ENCODE results near the gene PPP2R2C.

The PPP2R2C gene

GRCh38 chr4:6342530-6343293, 129.7 kb downstream of the PPP2R2C start:
- DNase-seq (ENCODE audit: low spot score): no peak

GRCh38 chr4:6341696-6342095, 130.7 kb downstream of the PPP2R2C start:
- no peak for DNase-seq (ENCODE audit: low spot score)

- DNase-seq (ENCODE audit: low spot score): no peak
Measured at GRCh38 chr4:6340446-6341015, 131.9 kb downstream of the PPP2R2C start.

GRCh38 chr4:6339818-6340445, 132.5 kb downstream of the PPP2R2C start:
- no peak for DNase-seq (ENCODE audit: low spot score)

- no peak for DNase-seq (ENCODE audit: low spot score)
Measured at GRCh38 chr4:6338951-6339817, 133.2 kb downstream of the PPP2R2C start.

DNA sequence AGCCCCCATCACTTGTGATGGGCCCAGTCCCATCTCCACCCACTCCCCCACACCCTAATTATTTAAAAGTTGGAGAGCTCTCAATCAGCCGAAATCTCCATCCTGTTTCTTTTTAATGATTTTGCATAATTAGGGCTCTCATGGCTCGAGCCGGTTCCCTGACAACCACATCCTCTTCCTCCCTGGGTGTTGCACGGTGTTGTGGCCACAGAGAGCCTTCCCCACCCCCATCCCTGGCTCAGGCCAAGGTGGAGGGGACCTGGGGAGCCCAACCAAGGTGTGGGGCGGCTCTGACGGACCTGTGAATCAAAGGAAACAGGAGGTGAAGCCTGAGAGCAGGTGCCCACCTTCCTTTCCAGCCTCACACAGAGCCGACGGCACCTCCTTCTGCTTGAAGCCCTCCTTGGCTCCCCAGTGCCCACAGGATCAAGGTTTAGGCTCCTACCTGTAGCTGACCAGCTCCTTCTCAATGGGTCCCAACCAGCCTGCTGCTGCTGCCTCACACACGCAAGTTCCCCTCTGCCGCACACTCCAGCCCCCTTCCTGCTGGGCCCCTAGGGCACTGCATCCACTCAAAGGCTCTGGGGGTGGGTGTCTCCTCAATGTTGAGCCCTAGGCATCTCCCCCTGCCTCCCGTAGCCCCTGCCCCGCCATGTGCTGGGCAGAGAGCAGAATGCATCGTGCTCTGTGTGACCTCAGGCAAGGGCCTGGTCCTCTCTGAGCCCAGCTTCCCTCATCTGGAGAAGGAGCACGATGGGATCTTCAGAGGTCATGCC, 134.1 kb downstream of the PPP2R2C start:
- DNase-seq (ENCODE audit: low spot score): no peak

DNA sequence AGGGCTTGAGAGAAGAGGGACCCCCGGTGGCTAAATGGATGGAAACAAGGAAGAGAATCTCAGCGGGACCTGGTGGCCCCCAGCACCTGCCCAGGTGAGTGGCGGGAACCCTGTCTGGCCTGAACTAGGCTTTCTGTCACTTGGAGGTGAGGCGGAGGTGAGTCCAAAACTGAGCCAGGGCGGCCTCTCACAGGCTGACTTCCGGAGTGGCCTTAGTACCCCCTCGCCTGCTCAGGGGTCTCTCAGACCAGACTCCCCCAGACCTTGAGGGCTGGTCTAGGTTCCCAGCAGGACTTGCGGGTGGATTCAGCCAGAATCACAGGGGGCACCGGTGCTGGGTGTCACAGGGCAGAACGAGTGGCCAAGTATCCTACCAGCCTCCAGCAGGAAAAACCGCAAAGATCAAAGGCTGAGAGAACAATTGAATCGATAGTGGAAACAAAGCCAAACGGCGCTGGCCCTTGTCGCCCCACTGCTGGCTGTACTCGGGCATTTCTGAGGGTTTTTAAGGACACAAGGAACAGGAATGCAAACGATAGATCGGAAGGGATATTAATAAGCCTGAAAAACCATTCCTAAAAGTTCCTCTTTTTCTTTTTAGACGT, 135.0 kb downstream of the PPP2R2C start:
- no peak for DNase-seq (ENCODE audit: low spot score)

- DNase-seq (ENCODE audit: low spot score): no peak
Measured at GRCh38 chr4:6336166-6336565, 136.2 kb downstream of the PPP2R2C start.

DNA sequence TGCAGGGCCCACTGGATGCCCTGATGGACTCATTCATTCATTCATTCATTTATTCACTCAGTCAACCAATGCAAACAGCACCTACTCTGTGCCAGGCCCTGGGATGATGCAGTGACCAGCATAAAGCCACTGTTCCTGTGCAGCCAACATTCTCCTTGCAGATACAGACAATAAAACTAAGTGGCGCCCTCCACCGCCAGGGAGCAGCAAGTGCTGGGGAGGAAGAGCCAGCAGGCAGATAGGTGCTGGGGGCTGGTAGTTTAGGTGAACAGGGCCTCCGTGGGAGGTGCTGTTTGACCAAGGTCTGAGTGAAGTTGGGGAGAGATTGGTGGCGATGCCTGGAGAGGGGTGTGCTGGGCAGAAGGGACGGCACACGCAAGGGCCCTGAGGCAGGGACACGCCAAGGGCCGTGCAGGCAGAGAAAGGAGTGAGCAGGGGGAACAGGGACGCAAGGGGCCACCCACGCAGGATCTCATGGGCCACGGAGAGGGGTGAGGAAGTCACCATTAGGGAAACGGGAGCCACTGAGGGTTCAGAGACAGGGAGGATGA, 137.3 kb downstream of the PPP2R2C start:
- DNase-seq (ENCODE audit: low spot score): no peak

GRCh38 chr4:6334203-6334887, 138.1 kb downstream of the PPP2R2C start:
- DNase-seq (ENCODE audit: low spot score): no peak

- no peak for DNase-seq (ENCODE audit: low spot score)
Measured at GRCh38 chr4:6333301-6334202, 138.9 kb downstream of the PPP2R2C start.

- DNase-seq (ENCODE audit: low spot score): no peak
Measured at GRCh38 chr4:6332669-6333050, 139.8 kb downstream of the PPP2R2C start.

DNA sequence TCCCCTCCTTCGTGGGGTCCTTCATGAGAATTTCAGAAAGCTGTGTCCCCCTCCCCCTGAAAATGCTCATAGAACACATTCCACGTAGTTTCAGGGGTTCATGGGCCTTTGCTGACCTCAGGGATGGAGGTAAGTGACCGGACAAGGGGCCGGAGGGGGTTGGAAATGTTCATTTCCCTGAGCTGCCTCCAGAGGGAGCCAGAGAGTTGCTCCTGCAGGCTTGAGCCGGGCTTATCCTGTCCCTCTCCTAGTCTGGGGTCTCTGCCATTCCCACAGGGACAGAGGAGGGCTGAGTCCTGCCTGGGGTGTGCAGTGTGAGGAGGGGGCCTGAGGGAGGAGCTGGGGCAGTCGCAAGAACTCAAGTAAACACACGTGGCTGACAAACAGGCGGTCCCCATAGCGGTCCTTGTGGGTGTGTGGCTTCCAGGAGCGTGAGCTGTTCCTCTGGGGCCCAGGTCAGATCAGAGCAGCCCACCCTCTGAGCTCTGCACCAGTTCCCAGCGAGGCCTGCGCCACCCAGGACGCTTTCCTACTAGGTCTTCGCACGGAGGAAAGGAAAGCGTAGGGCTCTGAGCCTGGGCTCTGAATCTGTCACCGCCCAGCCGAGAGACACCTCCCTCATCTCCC, 140.3 kb downstream of the PPP2R2C start:
- DNase-seq (ENCODE audit: low spot score): peak; percentile 59

DNA sequence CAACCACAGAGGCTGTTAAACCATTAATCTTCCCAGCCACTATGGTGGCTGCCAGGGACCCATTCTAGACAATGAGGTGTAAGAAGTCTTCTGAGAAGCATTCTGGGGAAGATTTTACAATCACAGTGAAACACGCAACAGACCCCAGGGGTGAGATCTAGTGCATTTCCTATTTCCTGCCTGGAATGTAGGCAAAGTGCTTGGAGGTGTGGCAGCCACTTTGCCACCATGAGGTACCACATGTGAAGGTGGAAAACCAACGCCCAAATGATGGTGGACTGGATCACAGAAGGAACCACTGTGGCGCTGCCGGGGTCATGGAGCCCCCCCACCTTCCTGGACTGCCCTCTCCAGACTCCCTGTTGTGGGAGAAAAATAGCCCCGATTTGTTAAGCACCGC, 140.9 kb downstream of the PPP2R2C start:
- no peak for DNase-seq (ENCODE audit: low spot score)

DNA sequence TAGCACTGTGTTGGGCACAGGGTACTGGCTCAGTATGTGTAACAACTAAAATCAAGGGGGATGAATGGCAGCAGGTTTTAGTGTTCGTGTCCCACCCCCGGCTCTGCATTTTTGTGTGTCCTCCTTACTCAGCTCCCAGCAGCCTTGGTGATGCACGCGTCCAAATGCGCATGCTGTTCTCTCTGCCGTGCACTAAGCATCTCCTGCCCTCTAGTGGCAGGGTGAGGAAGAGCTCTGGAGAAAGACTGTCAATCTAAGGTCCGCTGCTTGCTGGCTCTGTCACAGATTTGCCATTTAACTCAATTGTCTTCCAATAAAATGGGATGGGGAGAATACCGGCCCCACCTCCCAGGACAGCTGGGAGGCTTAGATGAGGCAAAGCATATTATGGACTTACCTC, 141.4 kb downstream of the PPP2R2C start:
- peak; percentile 17 for DNase-seq (ENCODE audit: low spot score)

DNA sequence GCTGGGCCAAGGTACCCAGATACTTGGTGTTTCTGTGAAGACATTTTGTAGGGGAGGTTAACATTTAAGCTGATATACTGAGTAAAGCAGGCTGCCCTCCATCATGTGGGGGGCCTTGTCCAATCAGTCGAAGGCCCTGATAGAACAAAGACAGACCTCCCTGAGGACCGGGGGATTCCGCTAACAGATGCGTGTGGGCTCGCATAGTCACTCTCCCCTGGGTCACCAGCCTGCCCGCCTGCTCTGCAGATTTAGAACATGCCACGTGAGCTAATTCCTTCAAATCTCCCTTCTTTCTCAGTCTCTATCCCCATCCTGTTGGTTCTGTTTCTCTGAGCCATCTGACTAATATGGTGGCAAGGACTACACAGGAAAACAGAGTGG, 142.0 kb downstream of the PPP2R2C start:
- DNase-seq (ENCODE audit: low spot score): no peak

DNA sequence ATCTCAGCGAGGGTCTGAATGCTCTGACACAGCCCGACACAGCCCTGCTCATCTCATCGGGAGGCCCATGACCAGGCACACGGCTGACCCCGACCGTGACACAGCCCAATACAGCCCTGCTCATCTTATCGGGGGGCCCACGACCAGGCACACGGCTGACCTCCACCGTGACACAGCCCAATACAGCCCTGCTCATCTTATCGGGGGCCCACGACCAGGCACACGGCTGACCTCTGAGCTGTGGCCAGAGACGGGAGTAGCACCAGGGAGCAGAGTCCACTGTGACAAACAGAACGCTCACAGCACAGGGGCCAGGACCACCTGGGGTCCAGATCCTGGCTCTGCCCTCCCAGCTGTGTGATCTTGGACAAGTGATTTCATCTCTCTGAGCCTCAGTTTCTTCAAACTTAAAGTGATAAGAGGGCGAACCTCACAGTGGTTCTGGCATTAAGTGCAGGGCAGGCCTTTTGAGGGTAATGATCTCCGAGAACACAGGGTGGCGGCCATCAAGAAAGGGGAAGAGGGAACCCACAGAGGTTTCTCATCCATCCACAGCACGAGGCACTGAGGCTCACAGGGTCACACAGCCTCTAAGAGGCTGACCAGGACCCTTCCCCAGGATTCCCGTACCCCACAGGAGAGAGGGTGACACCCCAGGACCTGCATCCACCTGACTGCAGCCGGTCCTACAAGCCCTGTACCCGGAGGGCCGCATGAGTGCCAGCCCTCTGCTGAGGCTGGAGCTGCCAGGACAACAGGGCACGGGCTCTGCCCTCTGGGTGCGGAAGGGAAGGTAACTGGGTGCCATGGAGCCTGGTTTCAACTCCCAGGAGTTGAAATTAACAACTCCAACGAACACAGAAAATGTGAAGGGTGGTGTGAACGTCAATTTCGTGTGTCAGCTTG, 142.7 kb downstream of the PPP2R2C start:
- no peak for DNase-seq (ENCODE audit: low spot score)

DNA sequence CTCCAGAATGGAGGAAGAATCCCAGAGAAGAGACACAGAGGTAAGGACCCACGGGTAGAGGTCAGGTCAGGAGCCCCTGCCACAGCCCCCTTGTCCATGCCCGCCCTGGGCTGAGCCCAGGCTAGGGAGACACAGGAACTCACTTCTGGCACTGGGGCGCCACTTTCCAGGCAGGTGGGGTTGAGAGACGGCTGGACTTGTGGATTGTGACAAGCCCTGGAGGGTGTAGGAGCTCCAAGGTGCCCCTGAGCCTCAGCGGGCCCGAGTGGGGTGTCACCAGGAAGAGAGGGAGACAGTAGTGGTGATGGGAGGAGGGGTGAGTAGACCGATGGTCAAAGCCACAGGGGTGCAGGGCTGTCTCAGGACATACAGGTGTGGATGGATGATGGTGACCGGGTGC, 143.9 kb downstream of the PPP2R2C start:
- no peak for DNase-seq (ENCODE audit: low spot score)

Measured in AG08395 (cell line).